ENCODE data around the gene GLTP.

Gene GLTP

GRCh38 chr12:109818253-109818652 is 62.1 kb downstream of the GLTP start:
- no peak for DNase-seq
- ChIA-PET POLR2A (no interaction called here), CTCF (interaction anchor here (0.9 to 1.5 kb wide), 4 partner anchors 17 to 61 kb away, joined by 3 to 4 read pairs (median 3); no protein-coding TSS in a partner anchor)
- Histone ChIP-seq H3K36me3 (ENCODE audit: control insufficient read depth in 4 of 4, insufficient read depth in 4 of 4, low read length in 3 of 4) (no peaks in the 10 kb centered on the region), H3K27me3 (replicated peaks in 2 of 5; ENCODE audit: control insufficient read depth in 4 of 5, insufficient read depth in 5 of 5, low read length in 4 of 5) (peaks cover 0 to 4% (median 0%) of the 10 kb centered on the region in 5 experiments), H3K4me3 (ENCODE audit: control insufficient read depth in 1 of 7, extremely low read depth in 1 of 7, insufficient read depth in 4 of 7, low read depth in 2 of 7, low read length in 6 of 7) (no peak overlapping the region), H3K27ac (ENCODE audit: insufficient read depth in 1 of 2, low read depth in 1 of 2, low read length in 2 of 2, poor library complexity in 1 of 2, severe bottlenecking in 2 of 2) (no peak overlapping the region), H3K4me1 (ENCODE audit: control extremely low read depth in 1 of 4, control insufficient read depth in 4 of 4, insufficient read depth in 4 of 4, low read length in 3 of 4) (no peaks in the 10 kb centered on the region), H3K9me3 (ENCODE audit: control extremely low read depth in 1 of 5, control insufficient read depth in 4 of 5, insufficient read depth in 2 of 5, low read depth in 1 of 5, low read length in 4 of 5) (no peaks in the 10 kb centered on the region)
- WGBS (ENCODE audit: insufficient coverage) = 91% methylated on average over 6 of the region's 9 CpGs

- peaks cover 0 to 2% (median 0%) of the 10 kb centered on the region in 5 experiments for H3K27me3 ChIP-seq (replicated peaks in 2 of 5; ENCODE audit: control insufficient read depth in 4 of 5, insufficient read depth in 5 of 5, low read length in 4 of 5)
- H3K27ac ChIP-seq (ENCODE audit: insufficient read depth in 1 of 2, low read depth in 1 of 2, low read length in 2 of 2, poor library complexity in 1 of 2, severe bottlenecking in 2 of 2) = no peak overlapping the region
- no peak for DNase-seq
- ChIA-PET CTCF (interaction anchor here (0.9 to 1.5 kb wide), 3 partner anchors 24 to 61 kb away, joined by 3 to 4 read pairs (median 3); no protein-coding TSS in a partner anchor), POLR2A (no interaction called here)
- H3K4me1 ChIP-seq (ENCODE audit: control extremely low read depth in 1 of 4, control insufficient read depth in 4 of 4, insufficient read depth in 4 of 4, low read length in 3 of 4) = no peaks in the 10 kb centered on the region
- H3K9me3 ChIP-seq (ENCODE audit: control extremely low read depth in 1 of 5, control insufficient read depth in 4 of 5, insufficient read depth in 2 of 5, low read depth in 1 of 5, low read length in 4 of 5) = no peaks in the 10 kb centered on the region
- H3K4me3 ChIP-seq (ENCODE audit: control insufficient read depth in 1 of 7, extremely low read depth in 1 of 7, insufficient read depth in 4 of 7, low read depth in 2 of 7, low read length in 6 of 7) = no peak overlapping the region
- H3K36me3 ChIP-seq (ENCODE audit: control insufficient read depth in 4 of 4, insufficient read depth in 4 of 4, low read length in 3 of 4) = no peaks in the 10 kb centered on the region
- WGBS (ENCODE audit: insufficient coverage) = 100% methylated on average over 6 of the region's 8 CpGs
Measured at GRCh38 chr12:109817627-109818231, 62.6 kb downstream of the GLTP start.

GRCh38 chr12:109816870-109817269 is 63.5 kb downstream of the GLTP start:
- ChIA-PET POLR2A (interaction anchor here (0.6 kb wide), 1 partner anchor 32 kb away, joined by 6 read pairs; no protein-coding TSS in a partner anchor), CTCF (interaction anchor here (1.5 to 2.0 kb wide), 2 partner anchors 13 to 24 kb away, joined by 3 to 8 read pairs; no protein-coding TSS in a partner anchor)
- no peaks in the 10 kb centered on the region for H3K9me3 ChIP-seq (ENCODE audit: control extremely low read depth in 1 of 5, control insufficient read depth in 4 of 5, insufficient read depth in 2 of 5, low read depth in 1 of 5, low read length in 4 of 5)
- H3K36me3 ChIP-seq (ENCODE audit: control insufficient read depth in 4 of 4, insufficient read depth in 4 of 4, low read length in 3 of 4) = no peaks in the 10 kb centered on the region
- H3K27ac ChIP-seq (ENCODE audit: insufficient read depth in 1 of 2, low read depth in 1 of 2, low read length in 2 of 2, poor library complexity in 1 of 2, severe bottlenecking in 2 of 2) = no peak overlapping the region
- H3K4me3 ChIP-seq (ENCODE audit: control insufficient read depth in 1 of 7, extremely low read depth in 1 of 7, insufficient read depth in 4 of 7, low read depth in 2 of 7, low read length in 6 of 7) = no peak overlapping the region
- H3K4me1 ChIP-seq (ENCODE audit: control extremely low read depth in 1 of 4, control insufficient read depth in 4 of 4, insufficient read depth in 4 of 4, low read length in 3 of 4) = no peaks in the 10 kb centered on the region
- DNase-seq = no peak
- peaks cover 0 to 2% (median 0%) of the 10 kb centered on the region in 5 experiments for H3K27me3 ChIP-seq (replicated peaks in 2 of 5; ENCODE audit: control insufficient read depth in 4 of 5, insufficient read depth in 5 of 5, low read length in 4 of 5)
- WGBS (ENCODE audit: insufficient coverage) = 73% methylated on average over 7 of the region's 7 CpGs

- ChIA-PET CTCF (interaction anchor here (0.8 to 2.0 kb wide), 4 partner anchors 10 to 29 kb away, joined by 3 to 8 read pairs (median 4); no protein-coding TSS in a partner anchor), POLR2A (interaction anchor here (0.6 kb wide), 2 partner anchors 32 to 160 kb away, joined by 3 to 6 read pairs; no protein-coding TSS in a partner anchor)
- Histone ChIP-seq H3K9me3 (ENCODE audit: control extremely low read depth in 1 of 5, control insufficient read depth in 4 of 5, insufficient read depth in 2 of 5, low read depth in 1 of 5, low read length in 4 of 5) (no peaks in the 10 kb centered on the region), H3K4me3 (ENCODE audit: control insufficient read depth in 1 of 7, extremely low read depth in 1 of 7, insufficient read depth in 4 of 7, low read depth in 2 of 7, low read length in 6 of 7) (no peak overlapping the region), H3K36me3 (ENCODE audit: control insufficient read depth in 4 of 4, insufficient read depth in 4 of 4, low read length in 3 of 4) (no peaks in the 10 kb centered on the region), H3K4me1 (ENCODE audit: control extremely low read depth in 1 of 4, control insufficient read depth in 4 of 4, insufficient read depth in 4 of 4, low read length in 3 of 4) (no peaks in the 10 kb centered on the region), H3K27ac (ENCODE audit: insufficient read depth in 1 of 2, low read depth in 1 of 2, low read length in 2 of 2, poor library complexity in 1 of 2, severe bottlenecking in 2 of 2) (no peak overlapping the region), H3K27me3 (replicated peaks in 2 of 5; ENCODE audit: control insufficient read depth in 4 of 5, insufficient read depth in 5 of 5, low read length in 4 of 5) (peaks cover 0 to 2% (median 0%) of the 10 kb centered on the region in 5 experiments)
- DNase-seq = no peak
- 97% methylated on average over 5 of the region's 10 CpGs for WGBS (ENCODE audit: insufficient coverage)
Measured at GRCh38 chr12:109815757-109816617, 64.4 kb downstream of the GLTP start.

GRCh38 chr12:109815225-109815624 is 65.1 kb downstream of the GLTP start:
- H3K36me3 ChIP-seq (ENCODE audit: control insufficient read depth in 4 of 4, insufficient read depth in 4 of 4, low read length in 3 of 4) = no peaks in the 10 kb centered on the region
- ChIA-PET POLR2A (interaction anchor here (0.6 kb wide), 1 partner anchor 469 kb away, joined by 3 read pairs; no protein-coding TSS in a partner anchor), CTCF (interaction anchor here (0.8 to 2.0 kb wide), 3 partner anchors 9 to 30 kb away, joined by 3 to 8 read pairs (median 4); no protein-coding TSS in a partner anchor)
- no peaks in the 10 kb centered on the region for H3K9me3 ChIP-seq (ENCODE audit: control extremely low read depth in 1 of 5, control insufficient read depth in 4 of 5, insufficient read depth in 2 of 5, low read depth in 1 of 5, low read length in 4 of 5)
- H3K4me3 ChIP-seq (ENCODE audit: control insufficient read depth in 1 of 7, extremely low read depth in 1 of 7, insufficient read depth in 4 of 7, low read depth in 2 of 7, low read length in 6 of 7) = no peak overlapping the region
- WGBS (ENCODE audit: insufficient coverage) = 88% methylated on average over 4 of the region's 4 CpGs
- DNase-seq = no peak
- H3K27ac ChIP-seq (ENCODE audit: insufficient read depth in 1 of 2, low read depth in 1 of 2, low read length in 2 of 2, poor library complexity in 1 of 2, severe bottlenecking in 2 of 2) = no peak overlapping the region
- peaks cover 0 to 2% (median 0%) of the 10 kb centered on the region in 5 experiments for H3K27me3 ChIP-seq (replicated peaks in 2 of 5; ENCODE audit: control insufficient read depth in 4 of 5, insufficient read depth in 5 of 5, low read length in 4 of 5)
- no peaks in the 10 kb centered on the region for H3K4me1 ChIP-seq (ENCODE audit: control extremely low read depth in 1 of 4, control insufficient read depth in 4 of 4, insufficient read depth in 4 of 4, low read length in 3 of 4)

- Histone ChIP-seq H3K27ac (ENCODE audit: insufficient read depth in 1 of 2, low read depth in 1 of 2, low read length in 2 of 2, poor library complexity in 1 of 2, severe bottlenecking in 2 of 2) (no peak overlapping the region), H3K4me1 (ENCODE audit: control extremely low read depth in 1 of 4, control insufficient read depth in 4 of 4, insufficient read depth in 4 of 4, low read length in 3 of 4) (no peaks in the 10 kb centered on the region), H3K4me3 (ENCODE audit: control insufficient read depth in 1 of 7, extremely low read depth in 1 of 7, insufficient read depth in 4 of 7, low read depth in 2 of 7, low read length in 6 of 7) (no peak overlapping the region), H3K27me3 (replicated peaks in 2 of 5; ENCODE audit: control insufficient read depth in 4 of 5, insufficient read depth in 5 of 5, low read length in 4 of 5) (peaks cover 0 to 2% (median 0%) of the 10 kb centered on the region in 5 experiments), H3K9me3 (ENCODE audit: control extremely low read depth in 1 of 5, control insufficient read depth in 4 of 5, insufficient read depth in 2 of 5, low read depth in 1 of 5, low read length in 4 of 5) (no peaks in the 10 kb centered on the region), H3K36me3 (ENCODE audit: control insufficient read depth in 4 of 4, insufficient read depth in 4 of 4, low read length in 3 of 4) (no peaks in the 10 kb centered on the region)
- peak in 2 of 3 donors; percentile 17 to 41 for DNase-seq
- ChIA-PET CTCF (interaction anchor here (1.5 to 2.0 kb wide), 2 partner anchors 10 to 31 kb away, joined by 4 to 8 read pairs; no protein-coding TSS in a partner anchor), POLR2A (interaction anchor here (0.6 kb wide), 2 partner anchors 263 to 470 kb away, joined by 3 to 4 read pairs; no protein-coding TSS in a partner anchor)
- WGBS (ENCODE audit: insufficient coverage) = 53% methylated on average over 8 of the region's 20 CpGs
Measured at GRCh38 chr12:109814600-109815150, 65.7 kb downstream of the GLTP start.
